GM21529 (cell line): ENCODE data around the gene EVC.

ENCODE experiments used
- ATAC-seq: cut with Tn5 transposase; IDR thresholded peaks from one replicate; pipeline ENCODE4 v1.9.1; 2021; ENCODE audit not compliant: unreplicated experiment

EVC gene

DNA sequence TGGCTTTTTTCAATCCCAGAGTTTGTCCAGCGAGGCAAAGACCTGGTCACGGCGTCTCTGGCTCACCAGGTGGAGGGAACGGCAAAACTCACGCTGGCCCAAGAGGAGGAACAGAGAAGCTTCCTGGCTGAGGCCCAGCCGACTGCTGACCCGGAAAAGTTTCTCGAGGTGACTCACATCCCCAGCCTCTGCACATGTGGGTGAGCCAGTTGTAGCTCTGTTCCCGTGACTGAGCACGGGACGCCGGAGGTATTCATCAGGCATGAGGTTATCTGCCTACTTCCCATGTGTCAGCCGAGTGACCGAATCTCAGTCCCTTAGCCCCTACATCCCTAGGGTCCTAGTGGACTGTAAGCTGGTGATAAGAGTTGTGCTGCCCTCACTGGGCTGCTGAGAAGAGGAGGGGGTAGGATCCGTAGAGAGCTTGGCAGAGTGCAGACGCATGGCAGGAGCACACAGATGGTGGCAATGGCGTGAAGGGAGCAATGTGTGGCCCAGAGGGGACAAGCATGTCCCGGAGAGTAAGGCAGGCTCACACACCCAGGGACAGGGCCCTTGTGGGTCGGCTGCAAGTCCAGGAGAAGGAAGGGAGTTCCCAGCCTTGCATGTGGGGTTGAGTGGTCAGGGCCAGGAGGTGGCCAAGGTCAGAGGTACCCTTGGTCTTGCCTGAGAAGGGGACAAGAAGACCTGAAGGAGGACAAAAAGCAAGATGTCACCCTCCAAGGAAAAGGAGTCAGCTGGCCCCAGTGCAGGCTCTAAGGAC, 42.9 kb downstream of the EVC start:
- no peak for ATAC-seq

DNA sequence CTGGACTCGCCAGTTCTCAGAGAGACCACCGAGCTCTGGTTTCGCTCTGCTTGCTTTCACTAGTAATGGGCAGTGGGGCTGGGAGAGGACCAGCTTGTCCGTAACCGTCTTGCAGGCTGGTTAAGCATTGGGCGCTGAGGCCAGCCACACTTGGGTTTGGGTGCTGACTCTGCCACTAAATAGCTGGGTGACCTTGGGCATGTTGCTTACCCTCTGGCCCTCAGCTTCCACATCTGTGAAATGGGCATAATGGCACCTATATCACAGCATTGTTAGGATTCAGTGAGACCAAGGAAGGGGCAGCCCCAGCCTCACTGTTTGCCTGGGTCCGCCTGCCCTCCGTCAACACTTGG, 43.5 kb downstream of the EVC start:
- no peak for ATAC-seq

DNA sequence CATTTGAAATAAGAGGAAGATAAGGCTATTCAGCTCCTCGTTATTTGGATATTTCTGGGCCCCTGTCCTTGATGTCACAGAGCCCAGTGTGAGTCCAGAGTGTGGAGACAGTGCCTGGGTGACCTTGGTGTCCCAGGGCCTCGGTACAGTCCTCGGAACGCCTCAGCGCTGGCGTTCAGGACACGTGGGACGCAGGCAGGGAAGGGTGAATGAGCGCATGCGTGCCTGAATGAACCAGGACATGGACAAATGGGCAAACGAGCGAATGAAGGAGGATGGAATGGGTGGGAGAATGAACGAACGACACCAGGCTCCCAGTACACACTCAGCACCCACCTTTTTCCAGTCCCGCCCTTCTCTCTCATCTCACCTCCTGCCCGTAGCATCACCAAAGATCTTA, 44.2 kb downstream of the EVC start:
- ATAC-seq: no peak

DNA sequence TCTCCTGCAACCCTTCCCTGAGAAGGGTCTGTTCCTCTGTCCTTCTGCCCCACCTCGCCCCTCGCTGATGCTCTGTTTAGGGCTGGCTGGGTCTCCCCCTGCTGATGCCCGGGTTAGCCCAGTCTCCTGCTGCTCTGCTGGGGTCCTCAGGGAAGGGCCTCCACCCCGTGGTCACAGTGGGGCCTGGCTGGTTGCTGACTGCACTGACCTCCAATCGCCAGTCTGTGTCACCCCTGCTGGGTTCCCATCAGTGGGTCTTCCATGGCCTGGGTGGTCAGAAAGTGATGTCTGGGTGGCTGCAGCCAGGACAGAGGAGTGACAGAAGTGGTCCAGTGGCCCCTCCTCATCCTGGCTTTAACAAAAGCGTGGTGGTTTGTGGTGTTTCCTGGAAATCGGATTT, 44.7 kb downstream of the EVC start:
- no peak for ATAC-seq

DNA sequence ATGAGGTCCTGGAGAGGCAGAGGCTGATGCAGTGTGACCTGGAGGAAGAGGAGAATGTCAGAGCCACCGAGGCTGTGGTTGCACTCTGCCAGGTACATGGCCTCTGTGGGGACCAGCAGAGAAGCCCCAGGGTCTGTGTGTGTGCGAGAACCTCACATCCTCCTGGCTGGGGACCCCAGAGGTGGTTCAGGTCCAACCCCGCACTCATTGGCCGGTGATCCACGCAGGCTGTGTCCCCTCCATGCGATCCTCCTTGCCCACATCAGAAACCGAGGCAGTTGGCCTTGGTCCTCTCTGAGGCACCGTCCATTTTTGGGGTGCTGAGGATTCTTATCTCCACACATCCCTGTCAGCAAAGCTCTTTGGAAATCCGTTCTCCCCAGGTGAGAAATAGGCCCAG, 45.3 kb downstream of the EVC start:
- ATAC-seq: no peak

DNA sequence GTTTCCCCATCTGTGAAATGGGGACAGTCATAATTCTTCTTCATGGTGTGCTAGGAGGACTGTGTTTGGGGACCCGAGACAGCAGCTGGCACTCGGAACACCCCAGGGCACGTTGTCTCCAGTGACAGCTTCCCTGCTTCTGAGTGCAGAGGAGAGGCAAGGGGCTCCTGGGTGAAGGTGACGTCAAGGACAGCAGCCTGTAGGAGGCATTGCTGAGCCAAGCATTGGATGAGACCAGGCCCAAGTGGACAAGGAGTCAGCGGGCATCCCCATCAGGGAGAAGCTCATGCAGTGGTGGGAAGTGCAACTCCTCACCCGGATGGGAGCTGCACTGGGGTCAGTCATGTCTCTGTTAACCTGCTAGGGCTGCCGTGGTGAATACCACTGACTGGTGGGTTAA, 46.1 kb downstream of the EVC start:
- ATAC-seq: no peak

DNA sequence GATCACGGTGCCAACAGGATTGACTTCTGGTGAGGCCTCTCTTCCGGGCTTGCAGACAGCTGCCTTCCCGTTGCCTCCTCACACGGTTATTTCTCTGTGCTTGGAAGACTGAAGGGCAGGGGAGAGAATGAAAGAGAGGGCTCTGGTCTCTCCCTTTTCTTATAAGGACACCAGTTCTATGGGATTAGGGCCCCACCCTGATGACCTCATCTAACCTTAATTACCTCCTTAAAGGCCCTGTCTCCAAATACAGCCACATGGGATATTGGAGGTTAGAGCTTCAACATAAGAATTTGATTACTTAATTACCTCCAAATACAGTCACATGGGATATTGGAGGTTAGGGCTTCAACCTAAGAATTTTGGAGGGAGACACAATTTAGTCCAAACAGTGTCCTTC, 46.5 kb downstream of the EVC start:
- no peak for ATAC-seq

DNA sequence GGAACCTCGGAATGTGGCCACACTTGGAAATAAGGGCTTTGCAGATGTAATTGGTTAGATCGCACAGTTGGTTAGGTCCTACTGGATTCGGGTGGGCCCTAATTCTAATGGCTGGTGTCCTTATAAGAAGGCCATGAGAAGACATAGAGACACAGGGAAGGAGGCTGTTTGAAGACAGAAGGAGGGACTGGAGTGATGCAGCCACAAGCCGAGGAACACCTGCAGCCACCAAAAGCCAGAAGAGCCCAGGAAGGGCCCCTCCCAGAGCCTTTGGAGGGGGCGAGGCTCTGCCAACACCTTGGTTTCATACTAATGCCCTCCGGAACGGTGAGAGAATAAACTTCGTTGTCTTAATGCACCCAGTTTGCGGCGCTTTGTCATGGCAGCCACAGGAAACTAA, 47.0 kb downstream of the EVC start:
- ATAC-seq: no peak

DNA sequence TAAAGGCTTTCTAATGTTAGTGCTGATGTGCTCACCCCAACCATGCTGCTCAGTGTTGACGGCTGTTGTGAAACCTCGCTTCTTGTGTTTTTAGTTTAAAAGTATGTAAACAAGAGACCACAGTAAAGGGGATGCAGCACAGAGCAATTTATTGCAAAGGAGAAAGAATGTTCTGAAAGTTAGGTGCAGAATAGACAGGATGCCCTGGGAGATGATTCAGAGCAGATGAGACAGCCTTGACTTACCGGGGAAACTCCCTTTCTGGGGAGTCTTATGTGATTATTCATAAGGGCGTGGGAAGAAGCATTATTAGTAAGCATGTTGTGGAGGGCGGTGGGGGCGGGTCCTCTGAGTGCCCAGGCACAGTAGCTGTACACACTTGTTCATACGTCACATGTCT, 47.7 kb downstream of the EVC start:
- no peak for ATAC-seq

DNA sequence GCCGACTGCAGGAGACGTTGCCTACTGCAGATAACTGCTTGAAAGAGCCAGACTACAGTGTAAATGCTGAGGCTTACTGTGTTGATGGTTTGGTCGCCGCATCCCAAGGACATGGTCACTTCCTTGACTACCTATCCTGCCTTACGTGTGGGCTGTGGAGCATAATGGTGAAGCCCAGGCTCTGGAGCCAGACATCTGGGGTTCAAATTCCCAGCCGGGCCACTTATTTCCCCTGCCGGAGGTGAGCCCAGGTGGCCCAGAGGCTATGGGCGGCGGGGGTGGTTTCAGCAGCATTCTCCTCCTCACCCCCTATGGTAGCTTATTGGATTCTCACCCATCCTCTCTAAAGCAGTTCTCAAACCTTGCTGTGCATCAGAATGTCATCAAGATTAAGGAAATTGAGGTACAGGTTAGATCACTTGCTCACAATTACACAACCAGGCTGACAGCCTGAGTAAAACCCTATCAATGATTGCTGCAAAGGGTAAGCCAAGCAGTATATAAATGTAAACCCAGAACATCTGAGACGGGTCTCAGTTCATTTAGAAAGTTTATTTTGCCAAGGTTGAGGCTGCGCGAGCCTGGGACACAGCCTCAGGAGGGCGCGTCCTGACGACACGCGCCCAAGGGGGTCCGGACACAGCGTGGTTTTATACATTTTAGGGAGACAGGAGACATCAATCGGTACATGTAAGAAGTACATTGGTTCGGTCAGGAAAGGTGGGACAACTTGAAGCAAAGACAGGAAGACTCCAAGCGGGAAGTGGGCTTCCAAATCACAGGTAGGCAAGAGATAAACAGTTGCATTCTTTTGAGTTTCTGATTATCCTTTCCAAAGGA, 48.5 kb downstream of the EVC start:
- no peak for ATAC-seq

DNA sequence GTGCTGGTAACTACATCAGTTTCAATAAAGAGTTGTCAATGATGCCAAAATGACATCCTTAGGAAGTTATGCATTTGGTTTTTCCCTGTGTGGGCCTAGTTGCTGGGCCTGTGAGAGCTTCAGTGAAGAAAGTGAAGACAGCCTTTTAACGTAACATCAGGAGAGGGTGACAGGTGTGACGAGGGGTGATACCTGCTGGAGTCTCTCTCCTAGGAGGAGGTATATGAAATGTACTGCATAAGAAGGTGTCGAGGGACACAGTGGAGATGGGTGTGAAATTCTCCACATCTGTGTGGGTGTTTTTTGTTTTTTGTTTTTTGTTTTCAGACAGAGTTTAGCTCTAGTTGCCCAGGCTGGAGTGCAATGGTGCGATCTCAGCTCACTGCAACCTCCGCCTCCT, 49.2 kb downstream of the EVC start:
- no peak for ATAC-seq

DNA sequence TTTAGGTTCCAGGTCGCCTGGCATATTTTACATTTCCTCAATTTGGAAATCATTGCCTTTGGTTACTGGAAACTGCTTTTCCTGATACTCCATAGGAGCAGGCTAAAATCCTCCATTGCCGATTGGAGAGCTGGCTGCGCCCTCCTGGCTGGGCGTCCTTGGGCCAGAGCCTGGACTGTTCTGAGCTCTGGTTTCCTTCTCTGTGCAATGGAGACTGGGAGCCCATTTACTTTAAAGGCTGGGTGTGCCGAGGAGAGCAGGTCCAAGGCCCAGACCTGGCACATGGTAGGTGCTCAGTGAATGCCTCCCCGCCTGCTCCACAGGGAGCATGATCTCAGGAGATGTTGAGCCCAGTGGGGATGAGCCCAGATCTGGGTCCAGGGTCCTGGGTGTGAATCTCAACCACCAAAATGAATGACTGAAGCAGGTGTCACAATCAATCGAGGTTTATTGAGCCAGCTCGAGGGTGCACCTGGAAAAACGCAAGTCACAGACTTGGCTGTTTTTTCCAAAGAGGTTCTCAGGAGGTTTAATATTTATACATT, 50.0 kb downstream of the EVC start:
- ATAC-seq: no peak

DNA sequence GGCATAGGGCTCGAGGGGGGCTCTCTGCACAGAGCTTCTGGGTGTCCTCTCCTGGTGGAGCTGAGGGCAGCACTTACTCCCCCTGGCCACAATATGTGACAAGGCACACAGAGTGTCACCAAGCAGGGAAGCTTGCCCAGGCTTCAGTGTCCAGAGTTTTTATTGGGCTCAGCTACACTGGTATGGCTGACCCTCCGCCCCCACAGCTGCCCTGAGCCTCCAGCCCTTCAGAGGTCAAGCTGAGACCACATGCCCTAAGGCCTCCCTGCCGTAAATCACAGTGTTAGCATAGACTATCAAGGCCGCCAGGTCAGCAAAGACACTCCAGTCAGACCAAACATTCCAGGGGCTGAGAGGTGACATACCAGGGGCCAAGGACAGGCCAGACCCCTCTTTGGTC, 59.0 kb downstream of the EVC start:
- ATAC-seq: no peak

DNA sequence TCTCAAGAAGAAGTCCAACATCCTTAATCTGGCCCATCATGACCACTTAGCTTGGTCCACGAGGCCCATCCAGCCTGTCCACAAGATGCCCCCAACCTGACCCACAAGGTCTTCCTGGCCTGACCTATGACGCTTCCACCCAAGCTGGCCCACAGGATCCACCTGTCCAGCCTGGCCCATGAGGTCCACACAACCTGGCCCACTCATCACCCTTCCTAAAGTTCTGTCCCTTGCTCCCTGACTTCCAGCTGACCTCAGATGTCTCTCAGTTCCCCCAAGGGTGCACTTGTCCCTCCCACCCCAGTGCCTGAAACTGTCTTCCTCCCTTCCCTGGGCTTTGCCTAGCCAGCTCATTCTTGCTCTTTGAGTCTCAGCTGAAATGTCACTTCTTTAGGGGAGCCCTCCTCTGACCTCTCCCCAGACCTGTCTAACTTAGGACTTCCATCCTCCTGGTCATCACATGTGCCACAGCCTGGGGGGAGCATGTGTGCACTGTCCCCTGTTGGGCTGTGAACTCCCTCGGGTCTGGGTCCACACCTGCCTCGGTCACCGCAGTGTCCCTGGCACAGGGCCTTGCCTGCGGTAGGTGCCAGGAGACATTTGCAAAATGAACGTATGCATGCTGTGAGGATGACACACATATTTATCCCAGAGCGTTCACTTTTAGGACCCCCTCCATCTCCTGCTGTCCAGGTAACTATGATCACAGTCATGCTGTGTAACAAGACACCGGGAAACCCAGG, 61.7 kb downstream of the EVC start:
- no peak for ATAC-seq

DNA sequence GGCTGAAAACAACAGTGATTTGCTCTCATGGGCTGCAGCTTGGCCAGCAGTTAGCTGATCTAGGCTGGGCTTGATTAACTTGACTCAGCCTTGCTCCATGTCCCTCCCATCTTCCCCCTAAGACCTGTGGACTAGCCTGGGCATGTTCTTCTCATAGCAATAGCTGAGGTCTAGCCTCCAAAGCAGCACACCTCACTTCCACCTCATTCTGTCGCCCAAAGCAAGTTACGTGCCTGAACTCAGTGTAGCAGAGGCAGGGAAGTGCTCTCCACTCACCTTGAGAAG, 62.2 kb downstream of the EVC start:
- no peak for ATAC-seq

DNA sequence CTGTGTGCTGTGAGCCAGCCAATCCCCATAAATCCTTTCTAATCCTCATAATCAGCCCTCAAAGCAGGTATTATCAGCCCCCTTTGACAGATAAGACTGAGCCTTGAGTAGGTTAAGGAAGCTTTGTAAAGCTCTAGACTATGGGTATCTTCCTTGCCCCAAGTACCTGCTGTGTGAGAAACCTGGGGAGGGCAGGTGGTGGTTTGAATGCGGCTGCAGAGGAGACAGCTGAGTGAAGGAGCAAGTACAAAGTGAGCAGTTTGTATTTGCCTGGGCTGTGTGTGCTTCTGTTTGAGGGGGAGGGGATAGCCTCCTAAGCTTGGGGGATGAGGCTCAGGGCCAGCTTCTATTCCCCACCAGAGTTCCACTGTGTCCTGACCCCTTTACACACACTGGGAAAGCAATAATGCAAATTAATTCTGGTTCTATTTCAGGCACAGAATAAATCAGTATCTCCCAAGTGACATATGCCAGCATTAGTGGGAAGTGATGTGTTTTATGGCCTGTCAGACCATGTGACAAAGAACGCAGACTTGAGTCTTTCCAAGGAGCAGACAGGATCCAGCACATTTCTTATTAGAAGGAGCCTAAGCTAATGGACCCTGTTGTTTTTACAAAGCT, 63.5 kb downstream of the EVC start:
- ATAC-seq: no peak

DNA sequence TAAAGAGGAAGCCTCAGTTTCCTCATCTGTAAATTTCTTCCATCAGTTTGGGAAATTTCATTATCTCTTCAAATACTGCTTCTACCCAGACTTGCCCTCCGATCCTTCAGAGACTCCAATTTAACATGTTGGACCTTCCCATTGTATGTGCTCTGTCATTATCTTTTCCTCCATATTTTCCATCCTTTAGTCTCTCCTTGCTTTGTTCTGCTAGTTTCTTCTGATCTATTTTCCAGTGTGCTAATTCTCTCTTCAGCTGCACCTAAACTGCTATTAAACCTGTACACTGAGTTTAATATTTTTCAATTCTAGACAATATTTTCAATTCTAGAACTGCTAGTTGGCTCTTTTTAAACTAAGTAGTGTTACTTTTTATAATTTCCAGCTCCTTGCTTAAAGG, 65.5 kb downstream of the EVC start:
- ATAC-seq: no peak

DNA sequence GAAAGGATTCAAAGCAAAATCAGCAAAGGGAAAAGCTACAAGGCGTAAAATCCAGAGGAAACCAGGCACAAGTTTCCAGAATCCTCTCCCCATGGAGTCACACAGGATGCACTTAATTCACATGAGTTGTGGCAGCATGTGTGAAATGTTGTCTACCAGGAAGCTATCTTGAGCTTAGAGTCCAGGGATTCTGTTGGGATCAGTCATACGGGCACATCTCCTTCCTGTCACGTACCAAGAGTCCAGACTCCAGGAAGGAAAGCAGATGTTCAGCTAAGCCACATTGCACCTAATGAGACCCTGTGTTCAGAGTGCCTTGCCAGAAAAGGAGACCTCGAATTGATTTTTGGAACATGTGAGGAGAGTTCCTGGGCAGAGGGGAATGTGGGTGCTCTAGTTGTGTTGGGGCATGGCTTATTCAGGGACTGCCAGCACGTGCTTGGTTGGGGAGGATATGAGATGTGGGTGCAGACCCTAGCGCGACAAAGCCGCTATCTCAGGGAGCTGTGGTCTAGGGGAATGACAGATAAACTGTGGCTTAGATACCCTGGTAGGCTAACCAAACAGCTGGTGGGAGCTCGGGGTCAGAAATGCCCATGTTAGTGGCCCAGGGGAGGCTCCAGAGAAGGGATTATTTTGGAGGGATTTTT, 70.0 kb downstream of the EVC start:
- ATAC-seq: no peak

DNA sequence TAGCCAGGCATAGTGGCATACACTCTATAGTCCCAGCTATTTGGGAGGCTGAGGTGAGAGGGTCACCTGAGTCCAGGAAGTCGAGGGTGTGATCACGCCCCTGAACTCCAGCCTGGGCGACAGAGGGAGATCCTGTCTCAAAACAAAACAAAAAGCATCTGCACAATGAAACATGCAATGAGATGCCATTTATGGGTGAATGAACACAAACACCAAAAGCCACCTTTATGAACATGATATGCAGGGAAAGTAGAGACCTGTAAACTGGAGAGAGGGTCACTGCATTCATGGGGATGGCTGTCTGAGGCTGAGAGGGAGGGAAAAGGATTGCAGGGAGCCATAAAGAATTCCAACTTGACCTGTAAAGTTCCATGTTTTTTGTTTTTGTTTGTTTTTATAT, 70.7 kb downstream of the EVC start:
- no peak for ATAC-seq

DNA sequence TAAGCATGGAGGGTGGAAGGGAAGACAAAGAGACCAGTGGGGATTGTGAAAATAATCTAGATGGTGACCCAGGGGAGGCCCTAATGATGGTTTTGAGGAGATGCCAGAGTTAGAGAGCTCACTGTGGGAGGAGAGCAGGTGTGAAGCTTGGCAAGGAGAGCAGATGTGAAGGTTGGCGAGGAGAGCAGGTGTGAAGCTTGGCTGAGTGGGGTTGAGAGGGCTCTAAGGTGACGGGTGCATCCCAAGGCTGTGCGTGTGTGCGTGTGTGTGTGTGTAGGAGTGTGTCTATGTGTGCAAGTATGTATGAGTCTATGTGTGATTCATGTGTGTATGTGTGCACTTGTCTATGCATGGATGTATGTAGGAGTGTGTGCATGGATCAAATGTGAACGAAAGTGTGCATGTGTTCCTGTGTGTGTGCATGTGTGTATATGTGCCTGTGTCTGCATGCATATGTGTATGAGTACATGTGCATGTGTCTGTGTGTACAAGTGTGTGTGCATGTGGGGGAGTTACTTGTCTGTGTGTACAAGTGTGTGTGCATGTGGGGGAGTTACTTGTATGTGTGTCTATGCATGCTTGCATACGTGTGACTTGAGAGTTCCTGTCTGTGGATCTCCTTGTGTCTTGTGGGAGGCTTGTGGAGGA, 72.0 kb downstream of the EVC start:
- no peak for ATAC-seq

DNA sequence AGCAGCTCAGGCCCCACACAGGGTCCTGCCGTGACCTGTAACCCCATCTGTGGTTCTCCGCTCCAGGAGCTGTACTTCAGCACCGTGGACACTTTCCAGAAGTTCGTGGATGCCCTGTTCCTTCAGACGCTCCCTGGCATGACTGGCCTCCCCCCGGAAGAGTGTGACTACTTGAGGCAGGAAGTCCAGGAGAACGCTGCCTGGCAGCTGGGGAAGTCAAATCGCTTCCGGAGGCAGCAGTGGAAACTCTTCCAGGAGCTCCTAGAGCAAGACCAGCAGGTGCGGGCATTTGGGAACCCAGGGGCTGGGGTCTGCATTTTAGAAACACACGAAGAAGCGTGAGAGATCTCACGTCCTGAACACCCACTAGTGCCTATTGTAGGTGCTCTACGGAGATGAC, 72.5 kb downstream of the EVC start:
- no peak for ATAC-seq
